A673 (cell line): ENCODE measurements around the gene OR5B2. TPM values are rescaled to one million over a fixed set of nuclear protein-coding genes. Genes with fewer than 3 reads are reported as not detected.

Experiments
- Bru-seq: library from RNA; stranded (reverse); fragments of 400-500 nt; gene quantifications from one replicate; lab custom pipeline; 2021; lab: Mats Ljungman, UMichigan
- BruChase-seq, 2 experiments: library from RNA; stranded (reverse); fragments of 400-500 nt; gene quantifications; one replicate each; lab custom pipeline; 2021; lab: Mats Ljungman, UMichigan
- BruUV-seq: library from RNA; stranded (reverse); fragments of 400-500 nt; replicated peaks from 2 replicates; lab custom pipeline; 2021; lab: Mats Ljungman, UMichigan
- CTCF ChIA-PET: fragments of 300-600 bp; sonication (Branson Sonifier 250); formaldehyde crosslinking; loops from one replicate; lab custom pipeline; 2022; ENCODE audit warnings: antibody characterized with exemption; lab: Charles Lee
- POLR2A ChIA-PET: fragments of 300-600 bp; sonication (Branson Sonifier 250); formaldehyde crosslinking; loops from one replicate; lab custom pipeline; 2022; ENCODE audit warnings: antibody characterized with exemption; ENCODE audit not compliant: low non-redundant PET; lab: Charles Lee
- DNase-seq: peaks from one replicate; pipeline ENCODE4 v3.0.0-alpha.2; 2015; ENCODE audit warnings: low spot score
- H3K27ac ChIP-seq: fragments of 200-600 bp; sonication (generic); 2 replicates; pipeline ENCODE4 v1.5.1; 2016; ENCODE audit warnings: mixed run types, low read depth, mild to moderate bottlenecking, mixed read lengths, antibody characterized with exemption, low read length; ENCODE audit not compliant: poor library complexity, severe bottlenecking
- H3K27me3 ChIP-seq: fragments of 200-600 bp; sonication (generic); replicated peaks from 2 replicates; pipeline ENCODE4 v1.6.1; 2017; ENCODE audit warnings: mixed run types, low read depth, mild to moderate bottlenecking, mixed read lengths, antibody characterized with exemption, low read length; ENCODE audit not compliant: insufficient read depth, poor library complexity
- H3K36me3 ChIP-seq: fragments of 200-600 bp; sonication (generic); 2 replicates; pipeline ENCODE4 v1.6.1; 2016; ENCODE audit warnings: mixed run types, mild to moderate bottlenecking, mixed read lengths, antibody characterized with exemption, low read length; ENCODE audit not compliant: insufficient read depth, poor library complexity, severe bottlenecking
- H3K4me1 ChIP-seq: fragments of 200-600 bp; sonication (generic); 2 replicates; pipeline ENCODE4 v1.6.1; 2017; ENCODE audit warnings: mixed run types, mild to moderate bottlenecking, mixed read lengths, antibody characterized with exemption, low read length; ENCODE audit not compliant: insufficient read depth, poor library complexity, severe bottlenecking
- H3K4me3 ChIP-seq: fragments of 200-600 bp; sonication (generic); 2 replicates; pipeline ENCODE4 v1.5.1; 2016; ENCODE audit warnings: low read depth, mixed run types, mild to moderate bottlenecking, mixed read lengths, low read length; ENCODE audit not compliant: poor library complexity, severe bottlenecking
- H3K9me3 ChIP-seq: fragments of 200-600 bp; sonication (generic); 2 replicates; pipeline ENCODE4 v1.6.1; 2016; ENCODE audit warnings: mixed run types, low read depth, mild to moderate bottlenecking, mixed read lengths, antibody characterized with exemption, low read length; ENCODE audit not compliant: poor library complexity, severe bottlenecking
- CTCF ChIP-seq: fragments of 300-800, 200-600 bp; sonication (generic); conservative IDR thresholded peaks from 2 replicates; pipeline ENCODE4 v1.5.1; 2017; ENCODE audit warnings: low read depth, mild to moderate bottlenecking, antibody characterized with exemption, low read length, moderate library complexity, mixed read lengths
- EZH2 ChIP-seq: fragments of 200-600 bp; sonication (generic); IDR thresholded peaks from 2 replicates; pipeline ENCODE4 v1.6.1; 2017; ENCODE audit warnings: borderline replicate concordance, low read depth, mild to moderate bottlenecking, mixed read lengths, antibody characterized with exemption, low read length; ENCODE audit not compliant: poor library complexity, severe bottlenecking
- intact Hi-C: fragments of 100-400 bp; cut with micrococcal nuclease; formaldehyde crosslinking; loops from one replicate; pipeline ENCODE4 v1.10.0; 2022; ENCODE audit not compliant: unreplicated experiment
- long read RNA-seq: library from polyadenylated mRNA; stranded (forward); transcript quantifications from one replicate; pipeline ENCODE4 v2.0.0, GENCODE V29; 2022
- total RNA-seq: library from RNA; stranded (reverse); gene quantifications from 2 replicates; pipeline ENCODE4 v1.2.3, GENCODE V29; 2021

OR5B2 gene
- total RNA-seq = not detected in 2 replicates
- percentile 10 among the genes with signal in this experiment for Bru-seq, nascent RNA
- not detected for BruChase-seq, experiment 1, labeled RNA remaining after a 2-hour chase
- not detected for BruChase-seq, experiment 2, labeled RNA remaining after a 6-hour chase
- long read RNA-seq = 0 reads

- no peaks in the 10 kb centered on the region for H3K9me3 ChIP-seq
- no peaks in the 10 kb centered on the region for H3K4me1 ChIP-seq
- H3K4me3 ChIP-seq = no peak within 1 kb of the TSS
- CTCF ChIA-PET = no interaction called here
- no peak for DNase-seq
- H3K27ac ChIP-seq = no peak within 1 kb of the TSS
- BruUV-seq = no TSS peak
- POLR2A ChIA-PET = no interaction called here
- no peak for TF ChIP-seq EZH2
- TF ChIP-seq CTCF = no peak
- intact Hi-C loops = no loop called here
- H3K27me3 ChIP-seq = peaks cover 2% of the 10 kb centered on the region
- no peaks in the 10 kb centered on the region for H3K36me3 ChIP-seq
These were observed at the start of gene OR5B2 for GRCh38 chr11:58428021-58428420. Gene OR5B2, minus strand, starts transcription at chr11:58428121. Its CDS starts 4,860 bp downstream, at chr11:58423261.

- CTCF ChIA-PET = no interaction called here
- H3K27me3 ChIP-seq = no peaks in the 10 kb centered on the region
- no peak for DNase-seq
- peaks cover 19% of the 10 kb centered on the region for H3K9me3 ChIP-seq
- intact Hi-C loops = no loop called here
- POLR2A ChIA-PET = no interaction called here
- H3K4me3 ChIP-seq = no peak overlapping the region
- H3K4me1 ChIP-seq = no peaks in the 10 kb centered on the region
- no TSS peak for BruUV-seq
- no peak overlapping the region for H3K27ac ChIP-seq
- TF ChIP-seq EZH2 (no peak), CTCF (no peak)
- no peaks in the 10 kb centered on the region for H3K36me3 ChIP-seq
These were observed 44.0 kb upstream of the OR5B2 start for GRCh38 chr11:58471892-58472291.

- Histone ChIP-seq H3K27ac (no peak overlapping the region), H3K9me3 (peaks cover 10% of the 10 kb centered on the region), H3K4me3 (no peak overlapping the region), H3K4me1 (no peaks in the 10 kb centered on the region), H3K36me3 (no peaks in the 10 kb centered on the region), H3K27me3 (no peaks in the 10 kb centered on the region)
- BruUV-seq = no TSS peak
- POLR2A ChIA-PET = no interaction called here
- CTCF ChIA-PET = no interaction called here
- intact Hi-C loops = no loop called here
- TF ChIP-seq CTCF (no peak), EZH2 (no peak)
- DNase-seq = no peak
These were observed 38.4 kb upstream of the OR5B2 start for GRCh38 chr11:58466293-58466692.
